GM19240 (cell line): ENCODE results near the gene TMCO4.

Source experiments
- DNase-seq: peaks from one replicate; pipeline ENCODE4 v3.0.0; 2011; ENCODE audit warnings: low spot score; ENCODE audit not compliant: insufficient read length

TMCO4 gene

GRCh38 chr1:19750101-19750881, 49.4 kb downstream of the TMCO4 start:
- DNase-seq: no peak

GRCh38 chr1:19749685-19750084, 50.0 kb downstream of the TMCO4 start:
- no peak for DNase-seq

- DNase-seq: no peak
Observed at GRCh38 chr1:19747761-19748160, 52.0 kb downstream of the TMCO4 start.

- no peak for DNase-seq
Observed at GRCh38 chr1:19744886-19745285, 54.8 kb downstream of the TMCO4 start.

GRCh38 chr1:19744335-19744743, 55.4 kb downstream of the TMCO4 start:
- no peak for DNase-seq

- no peak for DNase-seq
Observed at GRCh38 chr1:19743793-19744192, 55.9 kb downstream of the TMCO4 start.

GRCh38 chr1:19743180-19743579, 56.5 kb downstream of the TMCO4 start:
- DNase-seq: no peak

- no peak for DNase-seq
Observed at GRCh38 chr1:19739628-19740027, 60.1 kb downstream of the TMCO4 start.

GRCh38 chr1:19738669-19739068, 61.0 kb downstream of the TMCO4 start:
- no peak for DNase-seq

- DNase-seq: no peak
Observed at GRCh38 chr1:19738076-19738475, 61.6 kb downstream of the TMCO4 start.

- no peak for DNase-seq
Observed at GRCh38 chr1:19737104-19737825, 62.5 kb downstream of the TMCO4 start.

GRCh38 chr1:19735440-19736127, 64.1 kb downstream of the TMCO4 start:
- DNase-seq: no peak

- no peak for DNase-seq
Observed at GRCh38 chr1:19734472-19734999, 65.2 kb downstream of the TMCO4 start.

- no peak for DNase-seq
Observed at GRCh38 chr1:19734056-19734455, 65.7 kb downstream of the TMCO4 start.

- DNase-seq: no peak
Observed at GRCh38 chr1:19733615-19734014, 66.1 kb downstream of the TMCO4 start.

GRCh38 chr1:19731311-19731821, 68.3 kb downstream of the TMCO4 start:
- DNase-seq: no peak

GRCh38 chr1:19730793-19731192, 68.9 kb downstream of the TMCO4 start:
- no peak for DNase-seq

- DNase-seq: no peak
Observed at GRCh38 chr1:19730232-19730631, 69.5 kb downstream of the TMCO4 start.

GRCh38 chr1:19728413-19729145, 71.1 kb downstream of the TMCO4 start:
- no peak for DNase-seq

- no peak for DNase-seq
Observed at GRCh38 chr1:19725606-19726005, 74.1 kb downstream of the TMCO4 start.

- no peak for DNase-seq
Observed at GRCh38 chr1:19723874-19724273, 75.8 kb downstream of the TMCO4 start.
